HG03095 (cell line): ENCODE results near the gene CAST.
"Not testable (repeated sequence)": the region's sequence is repeated elsewhere in the genome, so short reads cannot be mapped to it uniquely, and the experiment has no call there.

ENCODE experiments used
- ATAC-seq: cut with Tn5 transposase; IDR thresholded peaks from one replicate; pipeline ENCODE4 v1.9.1; 2021; ENCODE audit warnings: moderate library complexity; ENCODE audit not compliant: unreplicated experiment

The CAST gene, protein sequence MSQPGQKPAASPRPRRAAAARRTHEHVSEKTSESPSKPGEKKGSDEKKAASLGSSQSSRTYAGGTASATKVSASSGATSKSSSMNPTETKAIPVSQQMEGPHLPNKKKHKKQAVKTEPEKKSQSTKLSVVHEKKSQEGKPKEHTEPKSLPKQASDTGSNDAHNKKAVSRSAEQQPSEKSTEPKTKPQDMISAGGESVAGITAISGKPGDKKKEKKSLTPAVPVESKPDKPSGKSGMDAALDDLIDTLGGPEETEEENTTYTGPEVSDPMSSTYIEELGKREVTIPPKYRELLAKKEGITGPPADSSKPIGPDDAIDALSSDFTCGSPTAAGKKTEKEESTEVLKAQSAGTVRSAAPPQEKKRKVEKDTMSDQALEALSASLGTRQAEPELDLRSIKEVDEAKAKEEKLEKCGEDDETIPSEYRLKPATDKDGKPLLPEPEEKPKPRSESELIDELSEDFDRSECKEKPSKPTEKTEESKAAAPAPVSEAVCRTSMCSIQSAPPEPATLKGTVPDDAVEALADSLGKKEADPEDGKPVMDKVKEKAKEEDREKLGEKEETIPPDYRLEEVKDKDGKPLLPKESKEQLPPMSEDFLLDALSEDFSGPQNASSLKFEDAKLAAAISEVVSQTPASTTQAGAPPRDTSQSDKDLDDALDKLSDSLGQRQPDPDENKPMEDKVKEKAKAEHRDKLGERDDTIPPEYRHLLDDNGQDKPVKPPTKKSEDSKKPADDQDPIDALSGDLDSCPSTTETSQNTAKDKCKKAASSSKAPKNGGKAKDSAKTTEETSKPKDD

DNA sequence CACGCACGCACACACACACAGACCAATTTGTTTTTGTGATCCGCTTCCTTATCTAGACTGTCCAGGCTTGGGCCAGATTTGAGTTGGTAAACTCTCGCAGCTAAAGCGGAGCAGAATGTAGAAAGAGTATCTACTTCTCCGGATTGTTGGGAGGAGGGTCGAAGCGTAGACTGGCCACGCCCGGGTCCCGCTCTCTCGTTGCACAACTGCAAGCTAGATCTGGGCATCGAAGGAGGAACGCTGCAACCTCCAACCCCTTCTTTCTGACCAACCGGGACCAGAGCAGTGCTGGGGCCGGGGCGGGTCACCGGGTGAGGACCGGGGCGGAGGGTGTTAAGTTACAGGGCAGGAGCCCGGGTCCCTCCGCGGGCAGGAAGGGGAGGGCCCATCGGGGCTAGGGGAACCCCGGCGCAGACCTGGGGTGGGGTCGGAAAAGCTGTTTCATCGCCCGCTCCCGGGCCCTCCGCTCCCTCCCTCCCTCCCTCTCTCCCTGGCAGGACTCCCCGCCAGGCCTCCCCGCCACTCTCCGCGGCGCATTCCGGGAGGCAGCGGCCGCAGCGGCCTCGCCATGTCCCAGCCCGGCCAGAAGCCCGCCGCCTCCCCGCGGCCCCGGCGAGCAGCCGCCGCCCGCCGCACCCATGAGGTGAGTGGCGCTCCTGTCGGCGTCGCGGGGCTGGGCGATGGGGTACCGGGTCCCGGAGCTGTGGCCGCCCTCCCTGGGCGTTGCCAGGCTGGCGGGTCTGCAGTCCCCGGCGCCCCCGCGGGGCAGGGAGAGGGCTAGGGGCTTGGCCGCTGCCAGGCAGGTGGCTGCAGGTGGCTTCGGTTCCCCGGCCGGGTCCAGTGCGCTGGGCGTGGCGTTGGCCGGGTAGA is at the start of gene CAST:
TSS of gene CAST (plus strand) at position 522 of the 870 bp plus-strand sequence. CDS start at position 569, 47 bp downstream.
- ATAC-seq: peak; percentile 65

DNA sequence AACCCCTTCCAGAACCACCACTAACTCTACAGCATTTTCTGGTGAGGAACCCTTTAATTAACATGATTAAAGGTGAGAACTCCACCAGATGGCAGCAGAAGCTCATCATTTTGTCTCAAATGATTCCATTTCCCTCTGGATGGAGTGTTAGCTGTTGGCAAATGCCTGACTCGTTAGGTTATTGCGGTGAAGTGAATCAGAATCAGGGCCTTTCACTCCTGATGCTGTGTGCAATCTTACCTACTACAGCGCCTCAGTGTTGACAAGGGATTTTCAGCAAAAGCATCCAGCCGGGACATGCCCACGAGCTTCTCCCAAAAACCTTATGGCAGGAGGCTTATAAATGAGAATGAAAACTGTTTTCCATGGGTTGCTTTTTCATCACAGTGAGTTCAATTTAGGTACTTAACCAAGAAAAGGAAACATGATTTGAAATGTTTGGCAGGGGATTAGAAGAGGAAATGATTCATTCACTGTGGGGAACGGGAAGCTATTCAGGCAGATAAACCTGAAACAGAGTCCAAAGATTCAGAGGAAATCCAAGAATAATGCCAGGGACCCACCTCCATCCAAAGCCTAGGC is 48.0 kb upstream of the CAST start:
- ATAC-seq: no peak

DNA sequence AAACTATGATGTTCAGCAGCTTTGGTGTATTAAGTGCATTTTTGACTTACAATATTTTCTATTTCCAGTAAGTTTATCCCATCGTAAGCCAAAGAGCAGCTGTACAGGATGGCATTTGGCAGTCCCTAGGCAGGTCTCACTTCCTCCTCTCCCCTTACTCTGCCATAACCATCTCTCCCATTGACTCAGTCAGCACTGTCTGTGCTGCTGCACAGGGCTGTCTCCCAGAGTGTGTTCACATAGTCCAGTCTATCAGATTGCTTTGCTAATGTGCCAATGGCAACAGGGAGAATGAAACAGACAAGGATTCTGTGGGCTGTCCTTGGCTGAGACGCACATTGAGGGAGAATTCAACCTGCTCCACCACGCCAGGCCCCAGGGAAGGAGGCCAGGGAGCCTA is 47.0 kb upstream of the CAST start:
- no peak for ATAC-seq

DNA sequence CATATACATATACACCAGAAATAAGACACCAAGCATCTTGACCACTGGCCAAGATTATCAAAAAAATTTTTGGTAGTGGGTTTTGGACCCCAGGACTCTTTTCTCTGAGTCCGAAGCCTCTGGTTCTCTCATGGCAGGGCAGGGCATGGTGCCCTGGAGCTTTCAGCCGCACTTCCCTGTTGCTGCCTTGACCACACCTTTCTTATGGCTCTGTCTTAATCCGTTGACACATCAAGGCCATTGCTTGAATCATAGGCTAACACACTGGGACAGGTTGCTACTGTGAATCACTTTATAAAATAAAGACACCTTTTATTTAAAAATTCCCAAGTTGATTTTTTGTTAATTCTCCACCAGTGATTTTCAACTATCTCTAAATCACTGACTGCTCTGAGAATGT is 45.4 kb upstream of the CAST start:
- no peak for ATAC-seq

DNA sequence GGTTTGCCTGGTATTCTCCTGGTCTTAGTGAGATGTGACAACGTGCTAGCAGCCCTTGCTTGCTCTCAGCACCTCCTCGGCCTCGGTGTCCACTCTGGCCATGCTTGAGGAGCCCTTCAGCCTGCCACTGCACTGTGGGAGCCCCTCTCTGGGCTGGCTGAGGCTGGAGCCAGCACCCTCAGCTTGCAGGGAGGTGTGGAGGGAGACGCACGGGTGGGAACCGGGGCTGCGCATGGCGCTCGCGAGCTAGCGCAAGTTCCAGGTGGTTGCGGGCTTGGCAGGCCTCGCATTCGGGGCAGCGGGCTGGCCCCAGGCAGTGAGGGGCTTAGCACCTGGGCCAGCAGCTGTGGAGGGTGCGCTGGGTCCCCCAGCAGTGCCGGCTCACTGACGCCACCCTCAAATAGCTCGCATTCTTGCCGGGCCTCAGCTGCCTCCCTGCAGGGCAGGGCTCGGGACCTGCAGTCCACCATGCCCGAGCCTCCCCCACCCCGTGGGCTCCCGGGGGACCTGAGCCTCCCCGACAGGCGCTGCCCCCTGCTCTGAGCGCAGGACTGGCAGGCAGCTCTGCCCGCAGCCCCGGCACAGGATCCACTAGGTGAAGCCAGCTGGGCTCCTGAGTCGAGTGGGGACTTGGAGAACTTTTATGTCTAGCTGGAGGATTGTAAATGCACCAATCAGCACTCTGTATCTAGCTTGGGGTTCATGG is 43.7 kb upstream of the CAST start:
- not testable (repeated sequence) for ATAC-seq

DNA sequence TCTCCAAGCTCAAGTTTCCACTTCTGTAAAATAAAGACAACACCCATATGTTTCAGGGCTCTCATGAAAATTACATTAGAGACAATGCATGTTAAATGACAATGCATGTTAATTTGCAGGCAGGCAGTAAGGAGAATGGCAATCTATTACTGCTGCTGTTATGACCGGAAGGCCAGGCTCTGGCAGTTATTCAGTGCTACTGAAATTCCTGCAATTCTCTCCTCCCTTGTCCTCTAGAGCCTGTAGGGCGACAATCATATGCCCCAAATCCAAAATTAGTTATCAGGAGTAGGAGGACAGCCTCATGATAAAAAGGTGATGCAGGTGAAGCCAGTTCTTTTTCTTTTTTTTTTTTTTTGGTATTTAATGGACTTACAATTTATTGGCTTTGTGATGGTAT is 42.2 kb upstream of the CAST start:
- no peak for ATAC-seq

DNA sequence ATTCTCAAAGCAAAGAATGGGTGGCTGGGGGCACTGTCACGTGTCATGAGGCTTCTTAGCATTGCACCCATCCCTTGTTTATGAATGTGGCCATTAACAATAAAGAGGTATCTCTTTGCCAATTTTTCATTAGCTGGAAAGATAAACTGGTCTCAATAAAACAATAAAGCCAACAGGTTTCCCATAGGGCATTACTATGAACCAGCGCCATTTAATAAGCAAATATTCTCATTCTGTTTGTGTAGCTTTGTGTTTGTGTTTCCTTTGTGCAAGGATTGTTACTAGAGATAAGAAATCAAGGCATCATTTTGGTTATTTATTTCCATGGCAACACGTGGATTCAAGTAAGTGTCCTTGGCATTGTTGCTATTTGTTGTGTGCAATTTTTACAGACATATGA is 37.6 kb upstream of the CAST start:
- ATAC-seq: no peak

DNA sequence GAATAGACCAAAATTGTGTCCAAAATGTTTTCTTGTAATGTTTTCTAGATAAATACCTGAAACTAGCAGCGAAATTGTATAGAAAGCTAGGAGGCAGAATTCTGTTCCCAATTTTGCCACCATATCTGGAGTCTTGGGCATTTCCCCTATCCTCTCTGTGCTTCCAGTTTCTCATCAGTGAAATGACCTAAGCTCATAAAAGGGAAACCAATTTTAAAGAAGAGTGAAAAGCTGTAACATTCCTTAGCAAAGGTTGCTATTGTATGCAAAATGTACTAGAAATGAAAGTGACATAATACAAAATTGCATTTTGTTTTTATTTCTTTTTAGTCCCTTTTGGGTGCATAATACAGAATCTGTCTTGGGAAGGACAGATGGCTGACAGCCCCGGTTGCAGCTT is 36.8 kb upstream of the CAST start:
- no peak for ATAC-seq

DNA sequence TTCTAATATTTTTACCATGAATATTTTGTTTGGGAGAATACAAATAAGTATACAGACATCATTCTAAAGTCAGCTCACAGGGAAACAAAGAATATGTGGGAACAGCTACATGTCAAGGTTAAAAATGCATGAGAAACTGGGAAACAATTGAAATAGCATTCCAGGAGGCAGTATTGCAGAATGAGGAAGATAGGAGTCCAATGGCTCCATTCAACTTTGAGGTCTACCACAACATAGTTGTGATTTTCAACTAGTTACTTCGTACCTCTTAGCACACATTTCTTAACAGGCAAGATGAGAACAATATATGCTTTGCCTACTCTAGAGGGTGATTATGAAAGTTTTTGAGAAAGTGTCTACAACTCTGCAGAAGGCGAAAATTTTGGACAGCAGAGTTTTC is 35.2 kb upstream of the CAST start:
- ATAC-seq: no peak

DNA sequence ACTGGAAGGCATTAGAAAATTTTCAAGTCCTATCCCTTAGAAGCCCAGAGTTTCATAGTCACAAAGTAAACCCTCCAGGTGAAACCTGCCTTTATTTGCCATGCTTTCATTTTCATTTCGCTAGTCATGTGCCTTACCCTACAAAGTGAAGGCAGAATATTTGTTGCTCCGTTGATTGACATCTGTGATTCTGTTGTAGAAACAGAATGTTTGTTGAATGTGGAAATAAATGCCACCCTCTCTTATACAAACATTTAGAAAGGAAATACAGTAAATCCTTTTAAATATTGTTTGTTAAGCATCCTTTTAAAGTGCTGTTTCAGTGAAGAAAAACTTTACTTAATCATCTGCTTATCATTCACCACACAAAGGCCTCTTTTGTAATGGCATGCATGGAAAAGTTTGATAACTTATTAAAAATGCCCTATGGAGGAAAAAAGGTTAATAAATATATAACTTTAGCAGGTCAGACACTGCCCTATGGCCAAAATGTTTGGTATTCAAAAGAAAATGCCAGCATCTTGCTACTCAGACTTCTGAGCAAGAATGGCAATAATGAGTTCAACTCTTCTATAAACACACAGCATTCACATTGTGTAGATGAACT is 34.3 kb upstream of the CAST start:
- ATAC-seq: no peak

DNA sequence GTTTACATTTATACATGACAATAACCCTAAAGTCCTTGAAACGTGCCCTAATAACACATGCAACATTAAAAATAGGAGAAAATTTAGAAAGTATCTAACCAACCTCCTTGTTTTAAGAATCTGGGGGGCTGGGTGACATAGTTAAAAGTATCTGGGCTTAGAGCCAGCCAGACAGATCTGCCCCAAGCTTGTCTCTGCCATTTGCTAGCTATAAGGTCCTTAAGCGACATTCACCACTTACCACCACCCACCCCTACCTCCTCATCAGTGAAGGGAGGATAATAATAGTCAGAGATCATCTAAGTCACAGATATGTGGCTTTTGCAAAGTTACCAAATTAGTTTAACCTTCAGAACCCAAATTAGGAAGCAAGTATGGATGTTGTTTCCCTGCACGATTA is 33.8 kb upstream of the CAST start:
- no peak for ATAC-seq

DNA sequence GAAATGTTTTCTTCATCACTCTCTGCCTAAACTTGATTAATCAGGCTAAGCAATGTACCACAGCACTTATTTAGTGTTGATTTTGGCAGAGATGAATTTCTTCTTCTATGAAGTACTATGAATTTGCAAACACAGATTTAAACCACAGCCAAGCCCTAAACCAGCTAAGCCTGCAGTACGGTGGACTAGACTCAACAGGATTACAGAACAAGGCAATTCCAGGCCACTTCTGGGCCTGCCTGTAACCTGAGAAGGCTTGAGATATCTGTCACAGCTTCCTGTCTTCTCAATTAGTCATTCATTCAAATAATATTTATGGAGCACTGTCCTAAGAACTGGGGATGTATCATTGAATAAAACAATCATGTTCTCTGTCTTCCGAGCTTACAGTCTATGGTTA is 32.4 kb upstream of the CAST start:
- no peak for ATAC-seq

DNA sequence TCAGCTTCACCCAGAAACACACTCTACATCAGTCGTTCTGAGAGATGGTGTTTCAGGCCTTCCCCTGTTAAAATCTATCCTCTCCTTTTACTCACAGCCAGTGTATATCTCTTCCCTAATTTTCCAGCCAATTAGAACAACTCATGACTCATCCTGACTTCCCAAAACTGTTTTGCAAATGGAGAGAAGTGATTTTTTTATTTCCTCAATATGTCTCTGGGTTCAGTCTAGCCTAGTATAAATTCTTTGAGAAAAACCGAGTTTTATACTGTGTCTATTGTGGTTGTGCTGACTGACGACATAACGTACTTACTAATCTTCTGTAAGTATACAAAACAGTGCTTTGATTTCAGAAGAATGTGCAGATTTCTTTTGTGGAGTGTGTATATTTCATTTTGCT is 28.4 kb upstream of the CAST start:
- ATAC-seq: no peak

DNA sequence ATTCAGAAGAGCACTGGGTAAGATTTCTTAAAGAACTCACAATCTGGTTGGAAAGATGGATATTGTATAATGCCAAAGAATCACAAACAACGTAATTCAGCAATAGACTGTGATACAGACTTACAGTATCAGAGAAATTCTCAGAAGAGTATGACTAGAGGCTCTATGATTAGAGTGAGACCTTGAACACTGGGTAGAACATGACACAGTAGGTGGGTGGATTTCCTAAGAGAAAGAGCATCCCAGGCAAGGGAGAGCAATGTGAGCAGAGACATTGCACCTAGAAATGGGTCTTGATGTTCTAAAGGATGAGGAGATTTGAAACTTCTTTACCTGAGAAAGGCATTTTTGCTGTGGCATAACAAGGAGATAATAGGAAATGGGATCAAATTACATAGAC is 27.3 kb upstream of the CAST start:
- no peak for ATAC-seq

DNA sequence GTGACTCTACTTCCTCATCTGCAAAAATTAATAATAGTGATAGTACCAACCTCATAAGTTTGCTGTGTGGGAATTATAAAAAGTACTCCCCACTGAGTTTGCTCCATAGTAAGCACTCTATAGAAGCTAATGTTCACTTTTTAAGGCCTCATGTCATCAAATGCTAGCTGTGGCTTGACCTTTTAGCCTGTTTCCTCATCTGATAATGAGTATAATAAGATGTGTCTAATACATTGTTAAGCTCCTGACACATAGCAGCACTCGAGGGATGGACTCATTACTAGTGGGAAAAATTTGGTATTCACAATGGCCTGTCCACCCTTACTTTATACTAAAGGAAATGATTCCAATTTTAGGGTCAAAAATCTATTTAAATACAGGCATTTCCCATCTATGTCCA is 26.1 kb upstream of the CAST start:
- ATAC-seq: no peak

DNA sequence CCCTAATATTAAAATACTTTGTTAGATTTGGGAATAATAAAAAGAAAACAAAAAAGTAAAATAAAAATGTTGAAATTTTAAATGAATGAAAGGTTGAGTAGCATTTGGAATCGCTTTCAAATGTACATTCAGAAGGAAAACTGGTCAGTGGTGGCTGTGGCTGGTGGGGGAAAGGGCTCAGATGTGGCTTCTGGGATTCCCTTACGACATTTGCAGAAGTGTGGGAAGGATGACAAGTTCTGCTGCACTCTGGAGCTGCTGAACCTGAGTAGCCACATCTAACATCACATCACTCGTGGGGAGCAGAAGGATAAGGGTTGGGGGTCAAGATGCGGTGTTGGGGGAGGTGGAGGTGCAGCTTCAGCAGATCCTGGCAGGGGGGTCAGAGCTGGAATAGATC is 25.6 kb upstream of the CAST start:
- no peak for ATAC-seq

DNA sequence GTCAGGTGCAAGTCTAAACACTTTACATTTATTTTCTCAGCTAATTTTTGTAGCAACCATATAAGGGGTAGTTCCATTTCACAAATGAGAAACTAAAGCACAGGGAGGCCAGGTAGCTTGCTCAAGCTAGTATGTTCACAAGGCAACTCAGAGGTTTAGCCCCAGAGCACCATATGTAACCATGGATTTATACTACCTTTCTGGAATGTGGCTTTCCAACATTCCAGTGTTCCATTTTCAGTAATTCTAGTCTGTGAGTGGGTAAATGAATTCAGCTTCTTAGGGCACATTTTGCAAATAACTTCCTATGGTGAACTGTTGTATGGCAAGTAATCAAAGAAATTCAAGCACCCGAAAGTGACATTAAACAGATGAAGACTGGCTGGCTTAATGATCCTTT is 25.0 kb upstream of the CAST start:
- no peak for ATAC-seq

DNA sequence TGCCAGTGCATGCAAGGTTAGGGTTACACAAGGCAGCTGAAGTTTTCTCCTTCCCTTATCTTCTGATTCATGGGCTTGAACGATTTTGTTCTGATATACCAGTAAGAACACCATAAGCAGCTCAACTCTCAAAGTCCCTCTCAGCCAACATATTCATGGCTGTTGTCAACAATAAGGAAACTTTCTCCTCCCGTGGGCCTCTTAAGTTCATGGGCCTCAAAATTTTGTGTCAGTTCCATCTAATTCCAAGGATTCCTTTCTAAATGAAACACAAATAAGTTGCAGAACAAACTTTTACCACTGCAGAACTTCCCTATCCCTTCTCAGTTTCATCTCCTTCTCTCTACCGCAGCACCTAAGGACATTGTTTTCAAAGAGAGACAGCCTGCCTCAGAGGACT is 23.6 kb upstream of the CAST start:
- ATAC-seq: no peak

DNA sequence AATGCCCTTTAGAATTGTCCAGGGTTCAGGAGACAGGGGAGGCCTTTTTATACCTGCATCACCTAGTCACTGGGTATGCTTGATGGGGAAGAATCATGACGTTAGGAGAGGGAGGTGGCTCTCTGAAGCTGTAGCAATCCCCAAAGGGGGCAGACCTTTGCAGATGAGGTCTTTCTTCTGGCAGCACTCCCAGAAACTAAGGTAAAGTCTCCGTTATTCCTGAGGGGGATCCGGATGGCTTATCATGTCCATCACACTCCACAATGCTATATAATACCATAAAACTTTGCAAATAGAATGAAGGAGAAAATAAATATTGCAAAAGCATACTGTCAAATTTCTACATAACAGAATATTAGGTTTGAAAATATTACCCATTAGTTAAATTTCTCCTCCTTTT is 21.5 kb upstream of the CAST start:
- ATAC-seq: no peak
